ENCODE measurements around the gene CREB3L4. TPM values are rescaled to one million over a fixed set of nuclear protein-coding genes. Genes with fewer than 3 reads are reported as not detected.
"Not testable (repeated sequence)": the region's sequence is repeated elsewhere in the genome, so short reads cannot be mapped to it uniquely, and the experiment has no call there.

The CREB3L4 gene
- total RNA-seq, 4 donors from 2014 or later = 6.1 to 19.1 (median 8.5) TPM

- DNase-seq (ENCODE audit: low spot score) (peak; percentile 78), ATAC-seq (ENCODE audit: low FRiP score) (peak; percentile 95)
- no peak for TF ChIP-seq CTCF (IDR thresholded peaks at IDR 0.05)
Measured at GRCh38 chr1:153977250-153978240, 9.8 kb downstream of the CREB3L4 start, which contains the start of gene JTB. JTB (minus strand) TSS chr1:153977674; CDS start chr1:153977252, 422 bp downstream.

GRCh38 chr1:153978274-153978909 lies 10.7 kb downstream of the CREB3L4 start:
- no peak for ATAC-seq (ENCODE audit: low FRiP score)
- TF ChIP-seq CTCF (IDR thresholded peaks at IDR 0.05) = no peak

GRCh38 chr1:153979091-153979490 lies 11.4 kb downstream of the CREB3L4 start:
- not testable (repeated sequence) for DNase-seq (ENCODE audit: low spot score)

More at GRCh38 chr1:153978274-153978909, 10.7 kb downstream of the CREB3L4 start:
- DNase-seq (ENCODE audit: low spot score) = no peak

GRCh38 chr1:153981735-153982134 lies 14.0 kb downstream of the CREB3L4 start:
- not testable (repeated sequence) for ATAC-seq (ENCODE audit: low FRiP score); DNase-seq (ENCODE audit: low spot score)

More at GRCh38 chr1:153979091-153979490, 11.4 kb downstream of the CREB3L4 start:
- ATAC-seq (ENCODE audit: low FRiP score) = not testable (repeated sequence)

- DNase-seq (ENCODE audit: low spot score) (no peak), ATAC-seq (ENCODE audit: low FRiP score) (no peak)
- no peak for TF ChIP-seq CTCF (IDR thresholded peaks at IDR 0.05)
Measured at GRCh38 chr1:153984123-153984894, 16.6 kb downstream of the CREB3L4 start.

- DNase-seq (ENCODE audit: low spot score) (peak; percentile 61), ATAC-seq (ENCODE audit: low FRiP score) (peak; percentile 62)
- TF ChIP-seq CTCF (IDR thresholded peaks at IDR 0.05) = no peak
Measured at GRCh38 chr1:153985341-153985912, 17.7 kb downstream of the CREB3L4 start.

GRCh38 chr1:153985941-153986761 lies 18.4 kb downstream of the CREB3L4 start, which contains the start of gene RAB13:
RAB13 (minus strand) TSS chr1:153986339; CDS start chr1:153986236, 103 bp downstream.
- peak; percentile 86 for ATAC-seq (ENCODE audit: low FRiP score)
- DNase-seq (ENCODE audit: low spot score) = peak; percentile 49
- TF ChIP-seq CTCF (IDR thresholded peaks at IDR 0.05) = no peak
